K562 treated with DMSO at 1 percent for 24 hours (cell line): ENCODE measurements around the gene CACNG6. TPM values are rescaled to one million over a fixed set of nuclear protein-coding genes. Genes with fewer than 3 reads are reported as not detected.

Source experiments
- total RNA-seq: library from RNA; unstranded; fragments of 300-600 nt; gene quantifications from 2 replicates; pipeline ENCODE4 v1.2.3, GENCODE V29; 2022; ENCODE audit warnings: low read depth; ENCODE audit not compliant: insufficient read depth

Gene CACNG6
- total RNA-seq = not detected in 2 replicates

GRCh38 chr19:53991224-53992113, at the start of gene CACNG6:
Gene CACNG6, plus strand, starts transcription at chr19:53991637. Its CDS starts 1,241 bp downstream, at chr19:53992878.

GRCh38 chr19:53962887-53963431, 28.5 kb upstream of the CACNG6 start, which contains the start of gene CACNG8:
Gene CACNG8, plus strand, starts transcription at chr19:53962937.

Other genes with a start within 250 kb of the CACNG6 start
- 0.17 and 0.29 TPM in 2 replicates for gene NLRP12, start 167.3 kb upstream of the CACNG6 start, total RNA-seq
- gene MYADM, start 123.8 kb upstream of the CACNG6 start, total RNA-seq = 36.2 and 59.6 TPM in 2 replicates
- 0.08 TPM in 1 of 2 replicates, not detected in the other for gene PRKCG, start 109.4 kb upstream of the CACNG6 start, total RNA-seq
- not detected in 2 replicates for gene CACNG7, start 82.4 kb upstream of the CACNG6 start, total RNA-seq
- not detected in 2 replicates for gene CACNG8, start 28.7 kb upstream of the CACNG6 start, total RNA-seq
- gene VSTM1, start 72.3 kb downstream of the CACNG6 start, total RNA-seq = not detected in 2 replicates
- not detected in 2 replicates for gene TARM1, start 89.7 kb downstream of the CACNG6 start, total RNA-seq
- gene OSCAR, start 109.2 kb downstream of the CACNG6 start, total RNA-seq = 1.4 and 1.9 TPM in 2 replicates
- 86.4 and 133 TPM in 2 replicates for gene NDUFA3, start 111.2 kb downstream of the CACNG6 start, total RNA-seq
- gene TFPT, start 124.0 kb downstream of the CACNG6 start, total RNA-seq = 9.7 and 20.2 TPM in 2 replicates
- gene PRPF31, start 124.1 kb downstream of the CACNG6 start, total RNA-seq = 90.1 and 106 TPM in 2 replicates
- gene CNOT3, start 146.1 kb downstream of the CACNG6 start, total RNA-seq = 71.9 and 76.1 TPM in 2 replicates
- 8.3 and 8.5 TPM in 2 replicates for gene LENG1, start 168.1 kb downstream of the CACNG6 start, total RNA-seq
- gene TMC4, start 181.5 kb downstream of the CACNG6 start, total RNA-seq = 0.90 TPM in 1 of 2 replicates, not detected in the other
- 227 and 231 TPM in 2 replicates for gene MBOAT7, start 197.9 kb downstream of the CACNG6 start, total RNA-seq
- gene TSEN34, start 199.7 kb downstream of the CACNG6 start, total RNA-seq = 86.8 and 89.8 TPM in 2 replicates
- 6,803 and 7,007 TPM in 2 replicates for gene RPS9, start 209.2 kb downstream of the CACNG6 start, total RNA-seq
- gene LILRB3, start 231.4 kb downstream of the CACNG6 start, total RNA-seq = not detected in 2 replicates